Ovary (tissue), 9 donors: Measurements from ENCODE around the gene TANK. TPM values are rescaled to one million over a fixed set of nuclear protein-coding genes. Genes with fewer than 3 reads are reported as not detected.
"Not testable (repeated sequence)": the region's sequence is repeated elsewhere in the genome, so short reads cannot be mapped to it uniquely, and the experiment has no call there.

Source experiments
- DNase-seq, 5 donors: peaks; one replicate each; pipeline ENCODE4 v3.0.0-alpha.2; 2019 to 2020
- H3K27ac ChIP-seq, 2 donors: fragments of 200-600 bp; one replicate each; pipeline versions ENCODE4 v1.5.1 to v1.8.0; 2019 to 2022
- H3K27me3 ChIP-seq: fragments of 200-600 bp; one replicate; pipeline ENCODE4 v1.8.0; 2022
- H3K36me3 ChIP-seq: fragments of 200-600 bp; sonication (generic); one replicate; pipeline ENCODE4 v1.5.1; 2019
- H3K4me1 ChIP-seq: one replicate; pipeline ENCODE4 v1.8.1; 2013; ENCODE audit warnings: mild to moderate bottlenecking, moderate library complexity; ENCODE audit not compliant: insufficient read depth
- H3K4me3 ChIP-seq: fragments of 200-600 bp; sonication (generic); one replicate; pipeline ENCODE4 v1.5.1; 2017
- H3K9me3 ChIP-seq, 2 donors: fragments of 200-600 bp in 1 of 2; sonication (generic) in 1 of 2; one replicate each; pipeline versions ENCODE4 v1.5.1 to v1.8.1; 2013 to 2019; ENCODE audit warnings: mild to moderate bottlenecking in 1 of 2, moderate library complexity in 1 of 2
- EP300 ChIP-seq: sonication (generic); formaldehyde crosslinking; IDR thresholded peaks from one replicate; pipeline ENCODE4 v1.6.1; 2017; ENCODE audit warnings: antibody characterized with exemption
- POLR2A ChIP-seq: fragments of 450-650 bp; IDR thresholded peaks from one replicate; pipeline ENCODE4 v1.6.1; 2017; ENCODE audit warnings: antibody characterized with exemption, mild to moderate bottlenecking, moderate library complexity
- WGBS, 3 donors: extraction: QIAGEN DNeasy Blood & Tissue Kit in 1 of 3; methylation state at CpG; one replicate each; pipeline versions ENCODE4 v1.1.5 to v1.1.7; 2013 to 2017; 5-methylcytosine and 5-hydroxymethylcytosine counted together
- intact Hi-C, 4 donors: fragments of 100-400 bp; cut with DNase I; formaldehyde crosslinking; loops; one replicate each; pipeline versions ENCODE4 v1.11.0 to v1.15.1; 2022 to 2023
- polyA plus RNA-seq, 2 donors: library from polyadenylated mRNA; stranded (reverse); fragments of 200-250 nt in 1 of 2; fragments of 350-450 nt in 1 of 2; fragmentation: Illumina TruSeq in 1 of 2; extraction: RNeasy Lipid Tissue Mini Kit (QIAGEN cat#74804) in 1 of 2; gene quantifications; one replicate each; pipeline ENCODE4 v1.2.3, GENCODE V29; 2013 to 2014
- total RNA-seq, 7 donors: library from RNA; depleted of rRNA in 2 of 7; stranded (reverse); fragments of >200 nt in 2 of 7; fragmentation: NEBNext Ultra II Directional in 3 of 7; extraction: Animal tissue kit (Norgen Biotek cat#: 25700) in 3 of 7; gene quantifications; one replicate each; pipeline versions ENCODE4 v1.1.0 to v1.2.4, GENCODE V29; 2016 to 2023
- TF ChIP-seq, protein P1 (sequence below), 3 donors: fragments of 450-650 bp in 2 of 3; fragments of 200-600 bp in 1 of 3; IDR thresholded peaks; one replicate each; pipeline versions ENCODE4 v1.5.1 to v1.8.0; 2016 to 2022; ENCODE audit warnings: antibody characterized with exemption in 3 of 3, mild to moderate bottlenecking in 1 of 3
- donor health status: DM: no; HTN: no; CAD: no; lungs with moderate emphysema.
- donor health status: DM: no; HTN: no; CAD: no.
- donor health status: Bipolar disorder and iron deficiency.
- donor health status: DM: yes; HTN: yes; CAD: no.
- donor health status: DM: no; HTN: no; CAD: no.
- donor health status: DM: yes; HTN: yes; CAD: no.

Gene TANK
- total and polyA plus RNA-seq, 9 donors = 31.4 to 99.8 (median 52.2) TPM

DNA sequence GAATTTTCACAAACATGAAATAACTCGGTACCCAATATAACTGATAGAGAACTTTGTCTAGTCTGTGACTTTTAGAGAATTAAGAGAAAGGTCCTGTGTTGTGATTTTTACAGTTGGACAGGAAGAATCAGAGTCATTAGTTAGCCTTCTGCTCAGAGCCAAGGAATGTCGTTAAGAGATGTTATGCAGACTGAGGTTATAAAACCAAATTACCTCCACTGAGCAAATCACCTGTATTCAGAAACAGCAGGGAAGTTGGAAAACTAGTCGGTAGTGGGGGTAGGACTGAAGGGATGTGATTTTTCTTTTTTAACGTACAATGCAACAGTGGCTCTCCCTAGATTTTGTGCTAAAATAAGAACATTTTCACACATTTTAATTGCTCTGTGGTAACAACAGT, 18.5 kb downstream of the TANK start:
- H3K27ac ChIP-seq = no peak overlapping the region
- 54 to 70% (median 69%) methylated on average over 4 of the region's 4 CpGs for WGBS, 3 donors
- TF ChIP-seq EP300 = no peak
- TF ChIP-seq POLR2A = no peak
- TF ChIP-seq, protein P1, sequence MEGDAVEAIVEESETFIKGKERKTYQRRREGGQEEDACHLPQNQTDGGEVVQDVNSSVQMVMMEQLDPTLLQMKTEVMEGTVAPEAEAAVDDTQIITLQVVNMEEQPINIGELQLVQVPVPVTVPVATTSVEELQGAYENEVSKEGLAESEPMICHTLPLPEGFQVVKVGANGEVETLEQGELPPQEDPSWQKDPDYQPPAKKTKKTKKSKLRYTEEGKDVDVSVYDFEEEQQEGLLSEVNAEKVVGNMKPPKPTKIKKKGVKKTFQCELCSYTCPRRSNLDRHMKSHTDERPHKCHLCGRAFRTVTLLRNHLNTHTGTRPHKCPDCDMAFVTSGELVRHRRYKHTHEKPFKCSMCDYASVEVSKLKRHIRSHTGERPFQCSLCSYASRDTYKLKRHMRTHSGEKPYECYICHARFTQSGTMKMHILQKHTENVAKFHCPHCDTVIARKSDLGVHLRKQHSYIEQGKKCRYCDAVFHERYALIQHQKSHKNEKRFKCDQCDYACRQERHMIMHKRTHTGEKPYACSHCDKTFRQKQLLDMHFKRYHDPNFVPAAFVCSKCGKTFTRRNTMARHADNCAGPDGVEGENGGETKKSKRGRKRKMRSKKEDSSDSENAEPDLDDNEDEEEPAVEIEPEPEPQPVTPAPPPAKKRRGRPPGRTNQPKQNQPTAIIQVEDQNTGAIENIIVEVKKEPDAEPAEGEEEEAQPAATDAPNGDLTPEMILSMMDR (IDR thresholded peaks at IDR 0.05) = no peak
- no peaks in the 10 kb centered on the region for H3K27me3 ChIP-seq
- no peak overlapping the region for H3K4me3 ChIP-seq
- no peaks in the 10 kb centered on the region for H3K36me3 ChIP-seq
- H3K9me3 ChIP-seq = no peaks in the 10 kb centered on the region
- no peaks in the 10 kb centered on the region for H3K4me1 ChIP-seq
- DNase-seq = no peak
- intact Hi-C loops = no loop called here

DNA sequence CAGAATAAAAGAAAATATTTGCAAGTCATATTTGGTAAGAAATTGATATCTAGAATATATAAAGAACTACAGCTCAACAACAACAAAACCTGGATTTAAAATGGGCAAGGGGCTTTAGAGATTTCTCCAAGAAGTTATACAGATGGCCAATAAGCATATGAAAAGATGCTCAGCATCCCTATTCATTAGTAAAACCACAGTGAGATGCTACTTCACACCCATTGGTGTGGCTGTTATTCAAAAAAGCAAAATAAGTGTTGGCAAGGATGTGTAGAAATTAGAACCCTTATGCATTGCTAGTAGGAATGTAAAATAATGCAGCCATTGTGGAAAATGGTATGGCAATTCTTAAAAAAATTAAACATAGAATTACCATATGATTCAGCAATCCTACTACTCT, 29.8 kb downstream of the TANK start:
- Histone ChIP-seq H3K36me3 (no peaks in the 10 kb centered on the region), H3K9me3 (no peaks in the 10 kb centered on the region), H3K27ac (no peak overlapping the region), H3K4me3 (no peak overlapping the region), H3K4me1 (peaks cover 1% of the 10 kb centered on the region), H3K27me3 (no peaks in the 10 kb centered on the region)
- DNase-seq = no peak
- TF ChIP-seq, protein P1 (IDR thresholded peaks at IDR 0.05) = no peak
- TF ChIP-seq POLR2A (no peak), EP300 (no peak)
- intact Hi-C loops = no loop called here

DNA sequence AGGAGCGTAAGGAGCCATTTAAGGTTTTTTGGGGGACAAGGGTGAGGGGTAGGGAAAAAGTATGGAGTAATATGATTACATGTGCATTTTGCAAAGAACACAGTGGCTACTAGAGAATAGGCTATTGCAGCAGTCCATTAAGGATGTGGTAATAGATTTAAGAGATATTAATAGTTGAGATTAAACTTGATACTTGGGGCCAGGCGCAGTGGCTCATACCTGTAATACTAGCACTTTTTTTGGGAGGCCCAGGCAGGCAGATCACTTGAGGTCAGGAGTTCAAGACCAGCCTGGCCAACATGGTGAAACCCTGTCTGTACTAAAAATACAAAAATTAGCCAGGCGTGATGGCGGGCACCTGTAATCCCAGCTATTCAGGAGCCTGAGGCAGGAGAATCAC, 35.4 kb downstream of the TANK start:
- WGBS, 3 donors = 97 to 99% (median 97%) methylated on average over 4 of the region's 4 CpGs
- H3K4me1 ChIP-seq = not testable (repeated sequence)

DNA sequence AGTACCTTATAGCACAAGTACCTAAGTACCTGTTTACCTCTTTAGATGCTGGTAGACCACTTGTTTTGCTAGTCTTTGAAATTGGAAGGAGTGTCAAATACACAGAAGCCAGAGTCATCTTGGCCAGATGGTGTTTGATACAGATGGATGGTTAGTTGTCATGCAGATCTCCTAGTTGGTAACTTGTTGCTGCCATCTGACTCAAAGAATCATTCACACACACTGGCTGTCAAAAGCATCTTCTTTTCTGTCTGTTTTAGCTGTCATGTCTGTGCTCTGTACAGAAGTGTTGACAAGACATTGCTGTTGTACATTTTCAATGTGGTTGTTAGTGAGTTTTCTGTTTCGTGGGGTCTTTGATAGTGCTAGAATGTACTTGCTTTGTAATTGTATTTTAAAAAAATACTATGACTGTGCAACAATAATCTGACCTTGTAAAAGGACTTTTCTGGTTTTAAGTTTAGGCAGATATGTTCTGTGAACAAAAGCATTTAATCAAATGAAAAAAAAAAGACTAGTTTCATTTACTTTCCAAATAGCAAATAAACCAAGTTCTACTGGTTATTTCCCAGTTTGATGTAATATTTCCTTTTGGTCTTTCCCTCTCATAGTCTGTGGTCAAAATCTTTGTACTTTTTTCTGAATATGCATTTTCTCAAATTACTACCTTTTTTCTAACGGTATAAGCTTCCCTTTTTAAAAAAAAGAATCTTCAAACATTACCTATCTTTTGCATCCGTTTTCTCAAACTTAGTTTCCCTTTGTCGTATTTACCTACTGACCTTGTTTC, 39.9 kb downstream of the TANK start:
- no peaks in the 10 kb centered on the region for H3K27me3 ChIP-seq
- no peak overlapping the region for H3K4me3 ChIP-seq
- DNase-seq = no peak
- intact Hi-C loops = no loop called here
- H3K4me1 ChIP-seq = peaks cover 1% of the 10 kb centered on the region
- H3K36me3 ChIP-seq = no peaks in the 10 kb centered on the region
- H3K27ac ChIP-seq = no peak overlapping the region
- H3K9me3 ChIP-seq = no peaks in the 10 kb centered on the region
- WGBS, 3 donors = 62 to 74% (median 71%) methylated on average over 4 of the region's 4 CpGs
- TF ChIP-seq EP300 (no peak), POLR2A (no peak)
- TF ChIP-seq, protein P1 (IDR thresholded peaks at IDR 0.05) = no peak

More for the DNA sequence above, 35.4 kb downstream of the TANK start:
- H3K27ac ChIP-seq, H3K4me3 ChIP-seq, H3K36me3 ChIP-seq, H3K9me3 ChIP-seq, H3K27me3 ChIP-seq, intact Hi-C loops, DNase-seq: not testable (repeated sequence)

DNA sequence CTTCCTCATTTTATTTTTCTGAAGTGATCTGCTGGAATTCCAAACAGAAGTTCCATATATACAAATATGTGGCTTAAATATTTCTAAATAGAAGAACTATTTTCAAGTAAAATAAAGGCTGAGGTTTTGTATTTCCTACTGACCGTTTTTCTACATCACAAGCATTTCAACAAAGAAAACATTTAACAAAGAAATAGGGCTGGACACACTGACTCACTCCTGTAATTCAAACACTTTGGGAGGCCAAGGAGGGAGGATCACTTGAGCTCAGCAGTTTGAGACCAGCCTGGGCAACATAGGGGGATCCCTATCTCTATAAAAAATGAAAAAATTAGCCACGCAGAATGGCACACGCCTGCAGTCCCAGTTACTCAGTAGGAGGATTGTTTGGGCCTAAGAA, 44.6 kb downstream of the TANK start:
- 65 to 79% (median 73%) methylated on average over 3 of the region's 3 CpGs for WGBS, 3 donors
- no peak for DNase-seq
- TF ChIP-seq, protein P1 (IDR thresholded peaks at IDR 0.05) = no peak
- TF ChIP-seq EP300 (no peak), POLR2A (no peak)
- intact Hi-C loops = no loop called here
- no peak overlapping the region for H3K4me3 ChIP-seq
- no peaks in the 10 kb centered on the region for H3K36me3 ChIP-seq
- no peaks in the 10 kb centered on the region for H3K27me3 ChIP-seq
- H3K9me3 ChIP-seq = no peaks in the 10 kb centered on the region
- H3K27ac ChIP-seq = no peak overlapping the region
- peaks cover 1% of the 10 kb centered on the region for H3K4me1 ChIP-seq
